GM12872 (cell line): Measurements from ENCODE around the gene FLT3.

Source experiments
- CTCF ChIP-seq: IDR thresholded peaks from 3 replicates; pipeline ENCODE4 v1.5.1; 2011; ENCODE audit warnings: low read depth, mild to moderate bottlenecking, low read length, moderate library complexity; ENCODE audit not compliant: insufficient read depth

FLT3 gene

GRCh38 chr13:27971776-27972477 is 128.4 kb downstream of the FLT3 start:
- no peak for TF ChIP-seq CTCF

GRCh38 chr13:27971236-27971645 is 129.1 kb downstream of the FLT3 start:
- TF ChIP-seq CTCF = no peak

- TF ChIP-seq CTCF = no peak
Measured at GRCh38 chr13:27970382-27971235, 129.8 kb downstream of the FLT3 start.

- no peak for TF ChIP-seq CTCF
Measured at GRCh38 chr13:27969866-27970229, 130.5 kb downstream of the FLT3 start.

GRCh38 chr13:27969082-27969865 is 131.1 kb downstream of the FLT3 start, which contains the start of gene CDX2:
Gene CDX2 (minus strand): TSS chr13:27969315. CDS start chr13:27969006, 309 bp downstream.
- TF ChIP-seq CTCF = no peak

GRCh38 chr13:27968316-27969081 is 131.9 kb downstream of the FLT3 start:
- TF ChIP-seq CTCF = no peak
